Endothelial cell of umbilical vein (primary cell): ENCODE results near the gene CDH2. TPM values are rescaled to one million over a fixed set of nuclear protein-coding genes. Genes with fewer than 3 reads are reported as not detected.
"Not testable (repeated sequence)": the region's sequence is repeated elsewhere in the genome, so short reads cannot be mapped to it uniquely, and the experiment has no call there.

Experiments
- BruUV-seq: library from RNA; stranded (reverse); fragments of 400-500 nt; replicated peaks from 2 replicates; lab custom pipeline; 2021; lab: Mats Ljungman, UMichigan
- CTCF ChIA-PET: fragments of 300-600, 350-600 bp; sonication (Branson Sonifier 250); formaldehyde crosslinking; loops from one replicate; lab custom pipeline; 2021; ENCODE audit warnings: antibody characterized with exemption, inconsistent platforms; lab: Charles Lee
- POLR2A ChIA-PET: fragments of 300-600, 350-600 bp; sonication (Branson Sonifier 250); formaldehyde crosslinking; loops from one replicate; lab custom pipeline; 2021; ENCODE audit warnings: antibody characterized with exemption, inconsistent platforms; lab: Charles Lee
- DNase-seq: peaks from one replicate; pipeline ENCODE4 v3.0.0-alpha.2; 2011; ENCODE audit warnings: low read depth, low spot score
- FAIRE-seq: peaks from 2 replicates; lab custom pipeline; 2011; peaks lifted over from hg19 to GRCh38; lab: Jason Lieb, UNC
- H2AFZ ChIP-seq: 2 replicates; pipeline ENCODE4 v1.6.0; 2012; ENCODE audit warnings: low read depth, low read length, control low read depth, inconsistent platforms
- H3K27ac ChIP-seq: 2 replicates; pipeline ENCODE4 v1.5.1; 2011; ENCODE audit warnings: low read depth, mild to moderate bottlenecking, control low read depth, low read length, moderate library complexity; ENCODE audit not compliant: insufficient read depth
- H3K27me3 ChIP-seq, 2 experiments: 2 replicates each; pipeline versions ENCODE4 v1.6.0 to v1.6.1; 2011; ENCODE audit warnings: low read length in 2 of 2, mixed read lengths in 1 of 2; ENCODE audit not compliant: control insufficient read depth in 2 of 2, insufficient read depth in 2 of 2
- H3K36me3 ChIP-seq, 2 experiments: 2 replicates in 1 of 2; 3 replicates in 1 of 2; pipeline ENCODE4 v1.5.1; 2011; ENCODE audit warnings: low read length in 2 of 2, mild to moderate bottlenecking in 1 of 2, moderate library complexity in 1 of 2; ENCODE audit not compliant: control insufficient read depth in 2 of 2, insufficient read depth in 2 of 2; ENCODE audit errors: extremely low read depth in 1 of 2
- H3K4me1 ChIP-seq: 3 replicates; pipeline ENCODE4 v1.5.1; 2011; ENCODE audit warnings: mild to moderate bottlenecking, low read length; ENCODE audit not compliant: control insufficient read depth, insufficient read depth; ENCODE audit errors: extremely low read depth
- H3K4me2 ChIP-seq: 2 replicates; pipeline ENCODE4 v1.6.1; 2011; ENCODE audit warnings: low read length, control low read depth, mixed read lengths; ENCODE audit not compliant: insufficient read depth
- H3K4me3 ChIP-seq, 3 experiments: fragments of 200-600 bp in 1 of 3; sonication (generic), shearing (Covaris generic) in 1 of 3; replicated peaks in 1 of 3; 2 replicates each; pipeline ENCODE4 v1.5.1; 2011 to 2016; ENCODE audit warnings: control low read depth in 3 of 3, low read length in 3 of 3, mild to moderate bottlenecking in 2 of 3, inconsistent platforms in 1 of 3, low read depth in 1 of 3, moderate library complexity in 1 of 3; ENCODE audit not compliant: insufficient read depth in 1 of 3
- H3K79me2 ChIP-seq: 2 replicates; pipeline ENCODE4 v1.6.0; 2012; ENCODE audit warnings: low read length, inconsistent platforms; ENCODE audit not compliant: control insufficient read depth, insufficient read depth
- H3K9ac ChIP-seq: replicated peaks from 2 replicates; pipeline ENCODE3; 2011; ENCODE audit warnings: low read length, control low read depth; ENCODE audit not compliant: insufficient read depth; ENCODE audit errors: extremely low read depth
- H3K9me1 ChIP-seq: replicated peaks from 3 replicates; pipeline ENCODE4 v1.6.0; 2011; ENCODE audit warnings: mild to moderate bottlenecking, low read length; ENCODE audit not compliant: control insufficient read depth, insufficient read depth; ENCODE audit errors: extremely low read depth
- H3K9me3 ChIP-seq: replicated peaks from 2 replicates; pipeline ENCODE4 v1.5.1; 2012; ENCODE audit warnings: low read length, inconsistent platforms; ENCODE audit not compliant: control insufficient read depth, insufficient read depth
- H4K20me1 ChIP-seq: replicated peaks from 2 replicates; pipeline ENCODE3; 2011; ENCODE audit warnings: mild to moderate bottlenecking, low read length; ENCODE audit not compliant: control insufficient read depth, insufficient read depth; ENCODE audit errors: extremely low read depth
- CTCF ChIP-seq, 2 donors: IDR thresholded peaks; 1 replicate in 1 of 2; 2 replicates in 1 of 2; pipeline ENCODE4 v1.5.1; 2011; ENCODE audit warnings: low read length in 2 of 2, mild to moderate bottlenecking in 2 of 2, moderate library complexity in 2 of 2, control low read depth in 1 of 2, inconsistent platforms in 1 of 2, low read depth in 1 of 2; ENCODE audit not compliant: insufficient read depth in 1 of 2; ENCODE audit errors: extremely low read depth in 1 of 2
- EZH2 ChIP-seq: IDR thresholded peaks from 2 replicates; pipeline ENCODE4 v1.6.1; 2012; ENCODE audit warnings: borderline replicate concordance, low read depth, mild to moderate bottlenecking, moderate library complexity, low read length, inconsistent platforms; ENCODE audit not compliant: severe bottlenecking
- FOS ChIP-seq: IDR thresholded peaks from 2 replicates; pipeline ENCODE4 v1.6.1; 2011; ENCODE audit warnings: mild to moderate bottlenecking, low read length, moderate library complexity, borderline replicate concordance; ENCODE audit not compliant: insufficient read depth
- GATA2 ChIP-seq: IDR thresholded peaks from 2 replicates; pipeline ENCODE4 v1.7.0; 2011; ENCODE audit warnings: low read depth, mild to moderate bottlenecking, moderate library complexity, mixed read lengths, low read length; ENCODE audit not compliant: insufficient read length, insufficient read depth
- JUN ChIP-seq: IDR thresholded peaks from 2 replicates; pipeline ENCODE4 v1.6.1; 2011; ENCODE audit warnings: borderline replicate concordance, low read depth; ENCODE audit not compliant: insufficient read length, insufficient read depth
- MAX ChIP-seq: IDR thresholded peaks from 2 replicates; pipeline ENCODE4 v1.6.1; 2011; ENCODE audit not compliant: insufficient read depth, insufficient read length
- MYC ChIP-seq: IDR thresholded peaks from one replicate; pipeline ENCODE4 v1.6.1; 2011; ENCODE audit warnings: mild to moderate bottlenecking, low read depth, low read length
- POLR2A ChIP-seq: IDR thresholded peaks from 2 replicates; pipeline ENCODE4 v1.6.1; 2012; ENCODE audit warnings: low read depth, mild to moderate bottlenecking, control low read depth, low read length
- POLR2AphosphoS5 ChIP-seq: IDR thresholded peaks from 2 replicates; pipeline ENCODE4 v1.6.1; 2012; ENCODE audit warnings: low read depth, mild to moderate bottlenecking, control low read depth, low read length, moderate library complexity; ENCODE audit not compliant: insufficient read depth
- dilution Hi-C: fragments of 300-500 bp; cut with MboI; formaldehyde crosslinking; loops from one replicate; pipeline ENCODE4 v1.15.0; 2019; ENCODE audit warnings: low sequenced_read_pairs; ENCODE audit not compliant: extremely low pct_ligation_motif_present
- intact Hi-C: fragments of 100-400 bp; cut with micrococcal nuclease; formaldehyde crosslinking; loops from one replicate; pipeline ENCODE4 v1.10.0; 2022
- polyA plus RNA-seq, 4 experiments: library from polyadenylated mRNA; depleted of rRNA in 3 of 4; stranded (reverse) in 3 of 4; unstranded in 1 of 4; fragments of >200 nt; gene quantifications; 2 replicates each; pipeline versions ENCODE4 v1.2.1 to v1.2.3, GENCODE V29; 2011 to 2012; ENCODE audit warnings: missing spikeins in 1 of 4
- total RNA-seq: library from RNA; stranded (reverse); gene quantifications from 2 replicates; pipeline ENCODE4 v1.2.3, GENCODE V29; 2021

The CDH2 gene
- total and polyA plus RNA-seq, 2 donors (not counting 3 experiments of a cell fraction or from before 2014, with no cell fraction given) = 37.6 to 59.5 TPM

- no TSS peak for BruUV-seq
- no peak overlapping the region for H3K4me2 ChIP-seq
These were observed 256.1 kb downstream of the CDH2 start for GRCh38 chr18:27920836-27921235.

GRCh38 chr18:27906189-27906588, 270.7 kb downstream of the CDH2 start:
- H2AFZ ChIP-seq, H3K9ac ChIP-seq, intact Hi-C loops, CTCF ChIA-PET, H3K4me1 ChIP-seq, H4K20me1 ChIP-seq, DNase-seq, FAIRE-seq, dilution Hi-C loops, H3K4me3 ChIP-seq, H3K27ac ChIP-seq, H3K79me2 ChIP-seq, H3K36me3 ChIP-seq, POLR2A ChIA-PET, H3K4me2 ChIP-seq, H3K9me3 ChIP-seq, H3K9me1 ChIP-seq, BruUV-seq, H3K27me3 ChIP-seq: not testable (repeated sequence)

More at GRCh38 chr18:27920836-27921235, 256.1 kb downstream of the CDH2 start:
- DNase-seq (no peak), FAIRE-seq (no peak)
- H3K36me3 ChIP-seq = no peaks in the 10 kb centered on the region
- H3K9me3 ChIP-seq = no peaks in the 10 kb centered on the region
- no peak overlapping the region for H3K27ac ChIP-seq
- POLR2A ChIA-PET = no interaction called here
- H3K27me3 ChIP-seq = no peaks in the 10 kb centered on the region
- no peaks in the 10 kb centered on the region for H3K9me1 ChIP-seq
- intact Hi-C loops = no loop called here
- H3K79me2 ChIP-seq = no peaks in the 10 kb centered on the region
- no peak overlapping the region for H2AFZ ChIP-seq
- H3K9ac ChIP-seq = no peak overlapping the region
- no peaks in the 10 kb centered on the region for H3K4me1 ChIP-seq
- no peaks in the 10 kb centered on the region for H4K20me1 ChIP-seq
- TF ChIP-seq CTCF (IDR thresholded peaks at IDR 0.05; ENCODE audit: extremely low read depth in 1 of 2, insufficient read depth in 1 of 2, low read depth in 1 of 2, low read length in 2 of 2) (no peak), JUN (no peak), GATA2 (no peak), FOS (no peak), EZH2 (no peak), MAX (no peak), POLR2A (no peak), MYC (no peak), POLR2AphosphoS5 (no peak)
- CTCF ChIA-PET = interaction anchor here (1.1 to 1.9 kb wide), 2 partner anchors 12 to 257 kb away, joined by 3 to 5 read pairs; partner anchors contain the start of gene CDH2
- dilution Hi-C loops = no loop called here
- no peak overlapping the region for H3K4me3 ChIP-seq
